HFFc6 (cell line): ENCODE measurements around the gene GPR137B. TPM values are rescaled to one million over a fixed set of nuclear protein-coding genes. Genes with fewer than 3 reads are reported as not detected.
"Not testable (repeated sequence)": the region's sequence is repeated elsewhere in the genome, so short reads cannot be mapped to it uniquely, and the experiment has no call there.

Experiments
- DNase-seq: peaks from one replicate; pipeline ENCODE4 v3.0.0-alpha.2; 2018
- H3K27ac Mint-ChIP-seq: 2 replicates; pipeline ENCODE4 v1.8.0; 2020; ENCODE audit warnings: mild to moderate bottlenecking, mixed read lengths
- H3K27me3 Mint-ChIP-seq: 2 replicates; pipeline ENCODE4 v1.8.0; 2021; ENCODE audit warnings: mild to moderate bottlenecking, moderate library complexity, mixed read lengths; ENCODE audit not compliant: insufficient read depth
- H3K36me3 Mint-ChIP-seq: 2 replicates; pipeline ENCODE4 v1.8.0; 2021; ENCODE audit warnings: low read depth, mixed read lengths
- H3K4me1 Mint-ChIP-seq: 2 replicates; pipeline ENCODE4 v1.8.0; 2020; ENCODE audit warnings: low read depth, mixed read lengths
- H3K4me3 Mint-ChIP-seq: 2 replicates; pipeline ENCODE4 v1.8.0; 2020; ENCODE audit warnings: mild to moderate bottlenecking, moderate library complexity, mixed read lengths
- H3K9me3 Mint-ChIP-seq: 2 replicates; pipeline ENCODE4 v1.8.0; 2020; ENCODE audit warnings: mild to moderate bottlenecking, mixed read lengths
- total RNA-seq, 6 experiments: library from RNA; stranded (reverse); fragmentation: NEBNext Ultra II Directional; extraction: Animal tissue kit (Norgen Biotek cat#: 25700); gene quantifications; 2 replicates in 1 of 6; 3 replicates in 5 of 6; pipeline ENCODE4 v1.2.3, GENCODE V29; 2021
- TF ChIP-seq, protein P1 (sequence below): fragments of 200-600 bp; sonication (generic); IDR thresholded peaks from 2 replicates; pipeline ENCODE4 v1.5.0; 2021; ENCODE audit warnings: antibody characterized with exemption, mild to moderate bottlenecking

GPR137B gene
- total RNA-seq, 6 experiments from 2014 or later: 9.7 to 13.8 (median 11.9) TPM

DNA sequence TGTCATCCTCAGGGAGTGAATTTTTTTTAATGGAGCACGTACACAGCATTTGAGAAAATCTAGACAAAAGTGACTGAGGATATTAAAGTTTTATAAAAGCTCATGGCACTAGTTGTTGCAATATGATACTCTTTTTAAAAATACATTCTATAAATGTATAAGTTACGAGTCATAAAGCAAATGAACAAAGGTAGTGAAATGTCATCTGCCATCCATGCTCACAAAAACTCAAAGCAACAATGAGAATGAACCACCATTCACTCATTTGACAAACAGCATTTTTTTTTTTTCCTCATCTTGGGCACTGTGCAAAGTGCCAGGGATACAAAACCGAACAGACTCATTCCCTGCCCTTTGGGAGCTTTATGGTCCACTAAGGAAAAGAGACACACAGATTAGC, 38.7 kb downstream of the GPR137B start:
- no peak for DNase-seq
- Mint-ChIP-seq H3K27ac (no peak overlapping the region), H3K4me3 (no peak overlapping the region)

DNA sequence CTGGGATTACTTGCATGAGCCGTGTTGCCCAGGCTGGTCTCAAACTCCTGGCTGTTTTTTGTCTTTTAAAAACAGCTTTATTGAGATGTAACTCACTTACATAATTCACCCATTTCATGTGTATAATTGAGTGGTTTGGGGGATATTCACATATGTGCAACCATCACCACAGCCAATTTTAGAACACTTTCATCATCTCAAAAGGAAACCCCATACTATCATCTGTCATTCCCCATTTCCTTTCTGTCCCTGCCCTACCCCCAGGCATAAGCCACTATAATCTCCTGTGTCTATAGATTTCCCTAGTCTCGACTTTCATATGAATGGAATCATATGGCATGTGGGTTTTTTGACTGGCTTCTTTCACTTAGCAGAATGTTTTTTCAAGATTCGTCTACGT, 43.3 kb downstream of the GPR137B start:
- Mint-ChIP-seq H3K27ac (no peak overlapping the region), H3K4me1 (peaks cover 9% of the 10 kb centered on the region), H3K36me3 (0 out of 2 replicates have a peak, but pooled peaks cover 3% of the 10 kb centered on the region), H3K4me3 (no peak overlapping the region), H3K9me3 (no peaks in the 10 kb centered on the region), H3K27me3 (no peaks in the 10 kb centered on the region)
- no peak for DNase-seq
- TF ChIP-seq, protein P1, sequence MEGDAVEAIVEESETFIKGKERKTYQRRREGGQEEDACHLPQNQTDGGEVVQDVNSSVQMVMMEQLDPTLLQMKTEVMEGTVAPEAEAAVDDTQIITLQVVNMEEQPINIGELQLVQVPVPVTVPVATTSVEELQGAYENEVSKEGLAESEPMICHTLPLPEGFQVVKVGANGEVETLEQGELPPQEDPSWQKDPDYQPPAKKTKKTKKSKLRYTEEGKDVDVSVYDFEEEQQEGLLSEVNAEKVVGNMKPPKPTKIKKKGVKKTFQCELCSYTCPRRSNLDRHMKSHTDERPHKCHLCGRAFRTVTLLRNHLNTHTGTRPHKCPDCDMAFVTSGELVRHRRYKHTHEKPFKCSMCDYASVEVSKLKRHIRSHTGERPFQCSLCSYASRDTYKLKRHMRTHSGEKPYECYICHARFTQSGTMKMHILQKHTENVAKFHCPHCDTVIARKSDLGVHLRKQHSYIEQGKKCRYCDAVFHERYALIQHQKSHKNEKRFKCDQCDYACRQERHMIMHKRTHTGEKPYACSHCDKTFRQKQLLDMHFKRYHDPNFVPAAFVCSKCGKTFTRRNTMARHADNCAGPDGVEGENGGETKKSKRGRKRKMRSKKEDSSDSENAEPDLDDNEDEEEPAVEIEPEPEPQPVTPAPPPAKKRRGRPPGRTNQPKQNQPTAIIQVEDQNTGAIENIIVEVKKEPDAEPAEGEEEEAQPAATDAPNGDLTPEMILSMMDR: no peak

More for the DNA sequence above, 38.7 kb downstream of the GPR137B start:
- TF ChIP-seq, protein P1: no peak
- peaks cover 15% of the 10 kb centered on the region for H3K4me1 Mint-ChIP-seq
- H3K9me3 Mint-ChIP-seq: no peaks in the 10 kb centered on the region
- 0 out of 2 replicates have a peak, but pooled peaks cover 3% of the 10 kb centered on the region for H3K36me3 Mint-ChIP-seq
- no peaks in the 10 kb centered on the region for H3K27me3 Mint-ChIP-seq

DNA sequence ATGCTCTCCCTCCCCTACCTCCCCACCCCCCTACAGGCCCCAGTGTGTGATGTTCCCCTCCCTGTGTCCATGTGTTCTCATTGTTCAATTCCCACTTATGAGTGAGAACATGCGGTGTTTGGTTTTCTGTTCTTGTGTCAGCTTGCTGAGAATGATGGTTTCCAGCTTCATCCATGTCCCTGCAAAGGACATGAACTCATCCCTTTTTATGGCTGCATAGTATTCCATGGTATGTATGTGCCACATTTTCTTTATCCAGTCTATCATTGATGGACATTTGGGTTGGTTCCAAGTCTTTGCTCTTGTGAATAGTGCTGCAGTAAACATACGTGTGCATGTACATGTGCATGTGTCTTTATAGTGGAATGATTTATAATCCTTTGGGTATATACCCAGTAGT, 44.1 kb downstream of the GPR137B start:
- H3K27ac Mint-ChIP-seq, H3K9me3 Mint-ChIP-seq, H3K4me1 Mint-ChIP-seq, H3K4me3 Mint-ChIP-seq, H3K36me3 Mint-ChIP-seq, DNase-seq, H3K27me3 Mint-ChIP-seq: not testable (repeated sequence)

DNA sequence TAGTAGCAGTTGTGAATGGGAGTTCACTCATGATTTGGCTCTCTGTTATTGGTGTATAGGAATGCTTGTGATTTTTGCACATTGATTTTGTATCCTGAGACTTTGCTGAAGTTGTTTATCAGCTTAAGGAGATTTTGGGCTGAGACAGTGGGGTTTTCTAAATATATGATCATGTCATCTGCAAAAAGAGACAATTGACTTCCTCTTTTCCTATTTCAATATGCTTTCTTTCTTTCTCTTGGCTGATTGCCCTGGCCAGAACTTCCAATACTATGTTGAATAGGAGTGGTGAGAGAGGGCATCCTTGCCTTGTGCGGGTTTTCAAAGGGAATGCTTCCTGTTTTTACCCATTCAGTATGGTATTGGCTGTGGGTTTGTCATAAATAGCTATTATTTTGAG, 45.7 kb downstream of the GPR137B start:
- not testable (repeated sequence) for DNase-seq, H3K4me1 Mint-ChIP-seq, H3K27me3 Mint-ChIP-seq, H3K36me3 Mint-ChIP-seq, H3K4me3 Mint-ChIP-seq, H3K9me3 Mint-ChIP-seq, H3K27ac Mint-ChIP-seq

DNA sequence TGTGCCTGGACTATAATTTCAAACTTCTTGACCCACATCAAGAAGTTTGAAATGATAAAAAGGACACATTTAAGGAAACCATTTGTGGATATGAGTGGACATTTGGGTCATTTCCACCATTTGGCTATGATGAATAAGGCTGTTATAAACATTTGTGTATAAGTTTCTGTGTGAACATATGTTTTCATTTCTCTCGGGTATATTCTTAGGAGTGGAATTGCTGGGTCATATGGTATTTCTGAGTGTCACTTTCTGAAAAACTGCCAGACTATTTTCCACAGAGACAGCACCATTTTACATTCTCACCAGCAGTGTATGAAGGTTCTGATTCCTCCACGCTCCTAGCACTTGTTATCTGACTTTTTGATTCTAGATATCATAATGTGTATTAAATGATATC, 50.8 kb downstream of the GPR137B start:
- peaks cover 2% of the 10 kb centered on the region; the same call in 1 of the 2 replicates for H3K36me3 Mint-ChIP-seq

DNA sequence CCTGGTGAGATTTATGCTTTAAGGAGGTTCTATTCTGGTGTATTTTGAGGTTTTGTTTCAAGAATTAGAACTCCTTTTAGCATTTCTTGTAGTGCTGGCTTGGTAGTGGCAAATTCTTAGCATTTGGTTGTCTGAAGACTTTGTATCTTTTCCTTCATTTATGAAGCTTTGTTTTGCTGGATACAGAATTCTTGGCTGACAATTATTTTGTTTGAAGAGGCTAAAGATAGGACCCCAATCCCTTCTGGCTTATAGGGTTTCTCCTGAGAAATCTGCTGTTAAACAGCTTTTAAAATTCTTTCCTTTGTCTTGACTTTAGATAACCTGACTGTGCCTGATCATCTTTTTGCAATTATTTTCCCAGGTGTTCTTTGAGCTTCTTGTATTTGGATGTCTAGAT, 58.6 kb downstream of the GPR137B start:
- TF ChIP-seq, protein P1: no peak
- no peak for DNase-seq
- Mint-ChIP-seq H3K27me3 (peaks cover 1% of the 10 kb centered on the region; the same call in 1 of the 2 replicates), H3K4me3 (no peak overlapping the region), H3K36me3 (peaks cover 42% of the 10 kb centered on the region), H3K4me1 (peaks cover 25% of the 10 kb centered on the region), H3K9me3 (peaks cover 19% of the 10 kb centered on the region; the same call in 1 of the 2 replicates), H3K27ac (no peak overlapping the region)

More for the DNA sequence above, 50.8 kb downstream of the GPR137B start:
- TF ChIP-seq, protein P1: no peak
- H3K27ac Mint-ChIP-seq: no peak overlapping the region
- no peak for DNase-seq
- peaks cover 14% of the 10 kb centered on the region; the same call in 1 of the 2 replicates for H3K4me1 Mint-ChIP-seq
- H3K9me3 Mint-ChIP-seq: no peaks in the 10 kb centered on the region
- no peaks in the 10 kb centered on the region; the same call in 1 of the 2 replicates for H3K27me3 Mint-ChIP-seq
- H3K4me3 Mint-ChIP-seq: no peak overlapping the region

DNA sequence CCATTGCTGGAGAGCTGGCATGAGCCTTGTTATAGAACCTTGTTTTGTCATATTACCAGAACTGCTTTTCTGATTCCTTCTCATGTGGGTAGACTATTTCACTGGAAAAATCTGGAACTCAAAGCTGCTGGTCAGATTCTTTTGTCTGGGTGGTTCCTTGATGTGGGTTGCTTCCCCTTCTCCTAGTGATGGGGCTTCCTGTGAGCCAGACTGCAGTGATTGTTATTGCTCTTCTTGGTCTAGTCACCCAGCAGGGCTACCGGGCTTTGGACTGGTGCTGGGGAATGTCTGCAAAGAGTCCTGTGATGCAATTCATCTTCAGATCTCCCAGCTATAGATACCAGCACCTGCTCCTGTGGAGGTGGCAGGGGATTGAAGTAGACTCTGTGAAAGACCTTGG, 59.4 kb downstream of the GPR137B start:
- DNase-seq: no peak
- Mint-ChIP-seq H3K27ac (no peak overlapping the region), H3K36me3 (peaks cover 42% of the 10 kb centered on the region), H3K9me3 (peaks cover 19% of the 10 kb centered on the region; the same call in 1 of the 2 replicates), H3K27me3 (peaks cover 1% of the 10 kb centered on the region; the same call in 1 of the 2 replicates), H3K4me1 (peaks cover 25% of the 10 kb centered on the region), H3K4me3 (no peak overlapping the region)
- TF ChIP-seq, protein P1: no peak
